ENCODE data around the gene SMIM23. TPM values are rescaled to one million over a fixed set of nuclear protein-coding genes. Genes with fewer than 3 reads are reported as not detected.

SMIM23 gene
- total RNA-seq, 1 donor from 2014 or later, result not detected

DNA sequence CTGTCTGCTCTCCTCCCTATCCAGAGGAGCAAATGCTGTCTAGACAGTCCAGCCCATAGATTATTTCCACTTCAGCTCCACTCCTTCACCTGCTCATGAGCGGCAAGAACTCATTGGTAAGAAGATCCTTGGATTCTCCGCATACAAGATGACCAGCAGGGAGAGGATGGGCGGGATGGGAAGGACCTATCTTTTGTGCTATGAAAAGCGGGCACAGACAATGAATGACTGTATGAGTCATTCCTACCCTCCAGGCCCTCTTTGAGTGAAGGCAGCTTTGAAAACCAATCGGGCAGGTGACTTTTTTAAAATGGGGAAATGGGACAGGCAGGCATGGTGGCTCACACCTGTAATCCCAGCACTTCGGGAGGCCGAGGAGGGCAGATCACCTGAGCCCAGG is 49.4 kb downstream of the SMIM23 start:
- peaks cover 27% of the 10 kb centered on the region for H3K9me3 Mint-ChIP-seq

DNA sequence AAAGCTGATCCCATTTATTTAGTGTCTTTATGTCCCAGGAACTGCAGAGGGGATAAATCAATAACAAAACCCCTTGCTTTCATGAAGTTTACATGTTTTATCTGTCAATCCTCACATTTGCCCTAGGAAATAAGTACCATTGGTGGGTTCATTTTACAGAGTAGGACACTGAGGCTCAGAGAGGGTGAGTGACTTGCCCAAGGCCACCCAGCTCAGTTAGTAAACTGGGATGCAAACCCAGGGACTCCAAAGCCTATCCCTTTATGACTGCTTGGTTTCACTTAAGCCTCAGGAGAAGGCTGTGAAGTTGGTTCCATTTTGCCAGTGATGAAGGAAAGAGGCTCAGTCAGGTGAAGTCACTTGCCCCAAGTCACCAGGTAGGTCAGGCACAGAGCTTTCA is 51.9 kb downstream of the SMIM23 start:
- no peak for DNase-seq (ENCODE audit: low spot score in 2 of 2, unreplicated experiment in 2 of 2)
- H3K27me3 Mint-ChIP-seq (ENCODE audit: low read depth), result peaks cover 2% of the 10 kb centered on the region
- no peak overlapping the region for H3K27ac Mint-ChIP-seq
- H3K36me3 Mint-ChIP-seq, result peaks cover 10% of the 10 kb centered on the region
- no peak for TF ChIP-seq CTCF (IDR thresholded peaks at IDR 0.05; ENCODE audit: unreplicated experiment)
- peaks cover 11% of the 10 kb centered on the region for H3K9me3 Mint-ChIP-seq
- H3K4me1 Mint-ChIP-seq, result no peaks in the 10 kb centered on the region
- H3K4me3 Mint-ChIP-seq, result no peak overlapping the region

More for the DNA sequence above, 49.4 kb downstream of the SMIM23 start:
- Mint-ChIP-seq H3K36me3 (peaks cover 7% of the 10 kb centered on the region), H3K27ac (no peak overlapping the region), H3K27me3 (ENCODE audit: low read depth) (peaks cover 2% of the 10 kb centered on the region), H3K4me3 (no peak overlapping the region), H3K4me1 (no peaks in the 10 kb centered on the region)
- DNase-seq (ENCODE audit: low spot score in 2 of 2, unreplicated experiment in 2 of 2), result no peak
- TF ChIP-seq CTCF (IDR thresholded peaks at IDR 0.05; ENCODE audit: unreplicated experiment), result no peak

- H3K9me3 Mint-ChIP-seq, result peaks cover 5% of the 10 kb centered on the region
- H3K4me3 Mint-ChIP-seq, result no peak overlapping the region
- no peaks in the 10 kb centered on the region for H3K4me1 Mint-ChIP-seq
- H3K27me3 Mint-ChIP-seq (ENCODE audit: low read depth), result peaks cover 2% of the 10 kb centered on the region
- peaks cover 9% of the 10 kb centered on the region for H3K36me3 Mint-ChIP-seq
- no peak overlapping the region for H3K27ac Mint-ChIP-seq
- no peak for TF ChIP-seq CTCF (IDR thresholded peaks at IDR 0.05; ENCODE audit: unreplicated experiment)
- no peak for DNase-seq (ENCODE audit: low spot score in 2 of 2, unreplicated experiment in 2 of 2)
Measured at GRCh38 chr5:171838066-171838465, 52.4 kb downstream of the SMIM23 start.

DNA sequence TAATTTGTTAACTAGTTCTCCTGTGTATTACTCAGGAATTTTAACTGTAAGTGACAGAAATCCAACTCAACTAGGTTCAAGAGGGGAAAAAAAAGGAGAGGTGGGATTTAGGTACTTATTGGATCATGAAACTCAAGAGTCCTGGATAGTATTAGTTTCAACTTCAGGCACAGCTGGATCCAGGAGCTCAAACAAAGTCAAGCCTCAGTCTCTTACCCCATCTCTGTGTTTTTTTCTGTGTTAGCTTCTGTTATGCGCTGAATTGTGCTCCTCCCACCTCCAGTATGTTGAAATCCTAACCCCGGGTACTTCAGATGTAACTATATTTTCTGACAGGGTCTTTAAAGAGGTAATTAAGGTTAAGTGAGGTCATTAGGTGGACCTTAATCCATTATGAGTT is 53.5 kb downstream of the SMIM23 start:
- Mint-ChIP-seq H3K4me3 (no peak overlapping the region), H3K36me3 (peaks cover 5% of the 10 kb centered on the region), H3K4me1 (no peaks in the 10 kb centered on the region), H3K27me3 (ENCODE audit: low read depth) (peaks cover 2% of the 10 kb centered on the region), H3K27ac (no peak overlapping the region), H3K9me3 (no peaks in the 10 kb centered on the region)
- no peak for DNase-seq (ENCODE audit: low spot score in 2 of 2, unreplicated experiment in 2 of 2)
- no peak for TF ChIP-seq CTCF (IDR thresholded peaks at IDR 0.05; ENCODE audit: unreplicated experiment)

DNA sequence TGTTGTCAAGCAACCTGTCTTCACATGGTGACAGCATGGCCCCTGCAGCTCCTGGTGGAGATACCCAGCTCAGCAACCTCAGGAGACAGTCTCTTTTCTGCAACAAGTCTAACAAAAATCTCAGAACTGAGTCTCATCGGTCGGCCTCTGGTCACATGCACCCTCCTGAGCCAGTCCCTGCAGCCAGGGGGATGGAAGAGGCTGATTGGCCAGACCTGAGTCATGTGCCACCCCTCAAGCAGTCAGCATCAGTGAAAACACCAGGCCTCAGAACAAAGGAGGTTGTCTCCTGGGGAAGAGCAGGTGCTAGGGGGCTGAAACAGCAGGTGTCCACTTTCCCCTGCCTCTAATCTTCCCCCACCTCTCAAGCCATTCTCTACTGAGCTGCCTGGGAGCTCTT is 54.4 kb downstream of the SMIM23 start:
- Mint-ChIP-seq H3K36me3 (peaks cover 5% of the 10 kb centered on the region), H3K9me3 (no peaks in the 10 kb centered on the region), H3K4me3 (no peak overlapping the region), H3K27ac (no peak overlapping the region), H3K27me3 (ENCODE audit: low read depth) (peaks cover 1% of the 10 kb centered on the region), H3K4me1 (no peaks in the 10 kb centered on the region)
- TF ChIP-seq CTCF (IDR thresholded peaks at IDR 0.05; ENCODE audit: unreplicated experiment), result no peak
- DNase-seq (ENCODE audit: low spot score in 2 of 2, unreplicated experiment in 2 of 2), result no peak

Other genes with a start within 250 kb of the SMIM23 start
- 62.1 to 64.4 TPM (median 64.1 TPM) in 3 replicates for gene FBXW11, start 220.8 kb downstream of the SMIM23 start, total RNA-seq